HG03520 (cell line): Measurements from ENCODE around the gene ANTXR1.

Experiments
- ATAC-seq: cut with Tn5 transposase; IDR thresholded peaks from one replicate; pipeline ENCODE4 v1.9.1; 2021; ENCODE audit warnings: mild to moderate bottlenecking, moderate library complexity; ENCODE audit not compliant: unreplicated experiment

The ANTXR1 gene

DNA sequence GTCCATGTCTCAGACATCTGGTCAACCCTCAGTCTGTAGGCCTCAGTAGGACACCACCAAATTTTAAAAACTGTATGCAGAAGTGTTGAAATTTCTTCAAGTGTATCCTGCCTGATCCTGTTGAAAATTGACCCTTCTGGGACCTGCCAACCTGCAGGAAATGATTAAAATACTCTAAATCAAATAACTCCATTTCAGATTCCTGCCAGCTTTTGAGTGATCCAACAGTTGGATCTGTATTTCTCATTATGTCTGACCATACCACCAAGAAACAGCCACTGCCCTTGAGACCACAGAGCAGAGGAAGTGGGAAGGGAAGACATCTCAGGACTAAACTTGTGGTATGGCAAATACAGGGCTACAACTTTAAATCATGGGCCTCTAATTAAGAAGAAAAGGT, 113.4 kb downstream of the ANTXR1 start:
- no peak for ATAC-seq

GRCh38 chr2:69131452-69131851, 118.5 kb downstream of the ANTXR1 start:
- ATAC-seq = no peak

GRCh38 chr2:69131983-69132675, 119.2 kb downstream of the ANTXR1 start:
- no peak for ATAC-seq

DNA sequence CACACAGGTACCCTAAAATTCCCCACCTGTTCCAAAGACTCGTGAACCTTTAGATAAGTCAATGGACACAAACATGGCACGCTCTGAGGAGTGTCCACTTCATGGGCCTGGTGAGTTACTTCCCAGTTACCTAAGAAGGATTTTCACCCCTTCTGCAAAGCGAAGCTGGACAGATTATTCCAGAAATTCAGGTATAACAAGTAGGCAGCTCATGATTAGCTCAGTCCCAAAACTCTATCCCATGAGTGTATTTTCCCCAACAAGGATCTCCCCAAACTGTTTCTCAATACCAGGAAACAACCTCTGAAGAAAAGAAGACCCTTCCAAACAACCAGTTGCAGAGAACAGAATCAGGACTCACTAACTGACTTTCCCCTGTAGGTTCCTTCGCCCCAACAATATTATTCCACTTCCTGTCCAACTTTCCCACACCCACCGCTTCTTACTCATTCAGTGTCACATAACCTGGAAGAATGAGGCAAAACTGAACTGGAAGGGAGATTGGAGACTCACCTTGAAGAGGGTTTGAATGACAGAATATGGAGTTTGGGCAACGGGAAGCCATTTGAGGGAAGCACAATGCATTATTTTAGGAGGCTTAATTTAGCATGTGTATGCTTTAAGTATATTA, 120.1 kb downstream of the ANTXR1 start:
- no peak for ATAC-seq

GRCh38 chr2:69133898-69134297, 120.9 kb downstream of the ANTXR1 start:
- ATAC-seq = no peak

DNA sequence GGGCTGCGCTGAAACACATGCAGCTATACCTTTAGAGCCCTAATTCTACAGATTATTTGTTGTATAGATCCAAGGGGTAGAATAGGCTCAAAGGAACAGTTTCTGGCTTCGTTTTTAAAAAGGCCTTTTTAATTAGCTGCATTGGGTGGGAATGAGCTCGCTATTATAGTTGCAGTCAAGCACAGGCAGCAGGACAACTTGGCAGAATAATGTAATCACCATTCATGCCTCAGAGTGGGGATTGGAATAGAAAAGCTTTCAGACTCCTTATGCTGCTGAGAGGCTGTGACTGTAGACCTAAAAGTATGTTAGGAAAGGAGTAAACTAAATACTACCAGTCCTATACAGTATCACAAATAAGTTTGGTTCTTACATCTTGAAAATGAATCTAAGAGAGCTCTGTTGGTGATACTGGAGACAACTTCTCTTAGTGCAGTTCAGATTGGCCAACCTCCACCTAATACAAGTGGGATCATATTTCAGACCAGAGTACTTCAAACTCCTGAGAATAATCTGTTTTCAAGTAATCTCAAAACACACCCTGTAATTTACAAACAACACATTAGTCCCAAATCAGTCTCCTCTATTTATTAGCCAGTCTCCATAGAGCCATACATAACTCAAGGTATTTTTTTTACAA, 121.4 kb downstream of the ANTXR1 start:
- no peak for ATAC-seq

DNA sequence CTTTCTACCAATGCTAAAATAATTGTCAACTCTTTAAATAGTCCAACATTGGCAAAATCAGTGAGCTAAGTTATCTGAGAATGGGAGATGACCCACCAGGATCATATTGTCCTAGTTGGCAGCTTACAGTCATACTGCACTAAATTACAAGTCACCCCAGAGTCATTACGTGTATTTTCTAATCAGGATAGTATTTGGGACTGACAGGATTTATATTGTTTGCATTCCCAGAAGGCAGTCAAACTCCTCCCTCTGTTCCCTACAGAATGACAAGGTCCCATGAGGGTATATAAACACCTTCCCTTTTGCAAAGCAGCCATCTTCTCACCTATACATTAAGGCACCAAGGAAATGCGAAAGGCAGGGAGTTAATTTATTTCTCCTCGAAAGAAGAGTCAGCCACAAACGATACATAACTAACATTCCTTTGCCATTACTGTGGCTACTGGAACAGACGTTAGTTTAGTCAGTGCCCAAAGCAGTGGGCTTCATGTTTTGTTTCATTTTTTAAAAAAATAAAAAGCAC, 125.3 kb downstream of the ANTXR1 start:
- no peak for ATAC-seq

DNA sequence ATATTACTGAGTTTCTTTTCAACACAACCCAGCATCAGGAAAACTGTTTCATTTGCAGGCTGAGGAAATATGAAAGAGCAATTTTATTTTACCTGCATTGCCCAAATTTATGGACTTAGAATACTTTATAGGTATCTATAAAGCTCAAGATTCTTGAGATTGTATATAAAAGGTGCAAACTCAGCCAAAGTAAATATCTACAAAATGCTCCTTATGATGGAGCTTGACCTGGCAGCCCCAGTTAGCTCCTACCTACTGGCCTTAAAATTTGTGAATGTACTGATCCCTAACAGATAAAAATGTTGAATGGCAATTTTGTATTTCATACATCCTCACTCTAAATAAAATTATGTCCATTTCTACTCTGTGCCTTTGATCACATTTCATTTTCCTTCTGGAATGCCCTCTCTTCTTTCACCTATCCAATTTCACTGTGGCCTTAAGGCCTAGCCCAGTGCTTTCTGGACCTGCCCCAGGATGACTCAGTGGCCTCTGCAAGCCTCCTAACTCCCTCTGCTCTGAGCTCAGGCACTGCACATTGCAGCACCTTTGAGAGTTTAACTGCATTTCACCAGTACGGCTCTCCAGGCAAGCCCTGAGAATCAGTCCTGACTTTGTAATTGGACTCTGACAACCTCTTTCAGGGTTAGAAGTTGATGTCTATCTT, 125.9 kb downstream of the ANTXR1 start:
- ATAC-seq = no peak

DNA sequence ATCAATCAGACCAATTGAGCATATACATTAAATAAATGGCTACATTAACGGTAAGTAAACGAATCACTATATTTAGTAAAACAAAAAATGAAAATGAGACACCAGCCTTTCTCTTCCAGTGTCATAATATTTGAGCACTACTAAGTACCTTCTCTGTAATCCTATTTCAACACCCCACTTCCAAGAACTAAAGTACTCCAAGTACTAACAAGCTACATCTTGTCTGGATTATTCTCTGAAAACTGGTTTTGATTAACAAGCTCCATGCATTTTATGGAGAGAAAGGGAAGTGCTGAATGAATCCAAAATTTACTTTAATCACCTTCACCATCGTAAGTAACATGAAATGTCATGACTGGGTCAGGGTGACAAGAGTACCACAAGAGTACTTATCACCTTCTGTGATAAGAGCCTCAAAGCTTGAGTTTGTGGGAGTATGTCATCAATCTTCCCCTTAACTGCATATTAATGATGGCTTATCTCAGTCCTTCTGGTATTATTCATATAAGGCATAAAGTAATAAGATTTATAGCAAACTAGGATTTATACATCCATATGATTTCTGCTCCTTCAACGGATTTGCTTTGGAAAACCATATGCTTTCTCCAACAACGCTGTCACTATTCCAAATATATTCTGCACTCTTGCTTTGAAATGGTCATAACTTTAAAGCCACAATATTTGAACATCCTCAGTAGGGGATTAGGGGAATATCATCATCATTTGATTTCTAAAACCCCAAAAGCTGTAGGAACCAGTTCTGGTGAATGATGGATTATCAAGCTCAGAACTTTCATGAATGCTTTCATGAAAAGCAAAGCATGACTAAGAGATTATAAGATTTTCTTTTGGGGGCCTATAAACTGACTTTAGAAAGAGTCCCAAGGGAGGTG, 127.0 kb downstream of the ANTXR1 start:
- no peak for ATAC-seq

- ATAC-seq = no peak
Measured at GRCh38 chr2:69141061-69141460, 128.1 kb downstream of the ANTXR1 start.

GRCh38 chr2:69143748-69144360, 130.9 kb downstream of the ANTXR1 start:
- ATAC-seq = no peak

- ATAC-seq = no peak
Measured at GRCh38 chr2:69145204-69145603, 132.2 kb downstream of the ANTXR1 start.

DNA sequence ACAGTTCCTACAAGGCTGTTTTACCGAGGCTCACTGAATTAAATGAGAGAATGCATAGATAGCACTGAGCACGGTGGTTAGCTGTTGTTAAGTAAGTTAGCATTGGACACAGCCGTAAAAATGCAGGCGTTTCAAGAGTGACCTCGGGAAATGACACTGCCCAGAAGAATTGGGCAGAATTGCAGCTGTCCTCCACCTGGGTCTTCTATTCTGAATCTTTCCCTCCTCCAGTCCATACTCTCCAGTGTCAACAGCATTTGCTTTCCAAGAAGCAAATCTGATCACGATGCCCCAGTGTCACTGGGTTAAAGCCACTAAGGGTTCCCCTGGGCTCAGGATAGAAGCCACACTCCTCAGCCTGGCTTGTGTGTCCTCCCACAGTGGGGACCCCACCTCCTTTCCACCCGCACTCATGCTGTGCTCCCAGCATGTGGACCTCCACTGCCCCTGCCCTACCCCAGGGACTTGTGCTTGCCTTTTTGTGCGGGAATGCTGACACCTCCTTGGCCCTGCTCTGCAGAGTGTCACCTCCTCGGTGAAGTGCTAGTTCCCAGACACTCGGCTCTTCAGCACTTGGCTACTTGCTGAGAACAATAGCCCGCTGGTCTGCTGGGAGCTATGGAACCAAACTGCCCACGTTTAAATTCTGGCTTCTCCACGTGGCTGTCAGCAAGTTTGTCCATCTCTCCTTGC, 135.0 kb downstream of the ANTXR1 start:
- ATAC-seq = no peak

DNA sequence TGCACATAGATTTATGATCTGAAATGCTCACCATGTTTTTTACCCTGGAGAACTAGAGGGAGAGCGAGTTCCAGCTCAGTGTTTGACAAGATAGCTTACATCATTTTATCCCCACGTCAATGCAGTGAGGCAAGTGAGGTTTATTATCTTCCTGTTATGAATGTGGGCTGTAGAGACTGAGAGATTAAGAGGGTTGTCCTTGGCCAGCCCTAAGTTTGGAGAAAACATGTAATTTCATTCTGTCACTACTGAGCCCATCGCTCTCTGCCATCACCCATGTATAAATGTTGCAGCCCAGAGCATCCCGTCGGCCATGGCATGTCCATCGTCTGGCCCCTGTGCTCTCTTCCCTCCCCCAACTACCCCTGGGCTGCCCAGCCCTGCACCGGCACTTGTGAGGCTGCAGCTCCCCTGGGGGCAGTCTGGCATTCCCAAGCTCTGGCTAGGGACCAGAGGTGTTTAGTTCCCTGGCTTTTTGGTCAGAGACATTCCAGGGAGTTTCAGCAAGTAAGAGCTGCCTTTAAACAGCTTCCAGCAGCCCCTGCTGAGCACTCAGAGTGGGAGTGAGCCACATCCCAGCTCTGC, 136.7 kb downstream of the ANTXR1 start:
- no peak for ATAC-seq

- no peak for ATAC-seq
Measured at GRCh38 chr2:69151931-69152330, 139.0 kb downstream of the ANTXR1 start.

GRCh38 chr2:69152847-69153583, 140.0 kb downstream of the ANTXR1 start:
- ATAC-seq = no peak

GRCh38 chr2:69154106-69154505, 141.1 kb downstream of the ANTXR1 start:
- ATAC-seq = no peak

DNA sequence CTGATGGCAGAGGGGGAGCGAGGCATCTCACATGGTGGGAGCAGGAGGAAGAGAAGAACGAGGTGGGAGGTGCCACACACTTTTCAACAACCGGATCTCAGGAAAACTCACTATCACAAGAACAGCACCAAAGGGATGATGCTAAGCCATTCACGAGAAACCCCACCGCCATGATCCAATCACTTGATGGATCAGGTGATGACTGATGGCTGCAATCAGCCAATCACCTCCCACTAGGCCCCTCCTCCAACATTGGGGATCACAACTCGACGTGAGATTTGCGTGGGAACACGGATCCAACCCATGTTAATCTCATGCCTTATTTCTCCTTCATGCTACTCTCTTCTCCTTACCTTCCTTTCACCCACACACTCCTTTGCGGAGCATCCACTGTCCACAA, 143.6 kb downstream of the ANTXR1 start:
- no peak for ATAC-seq
